CD14-positive monocyte (primary cell): ENCODE measurements around the gene FAM117A. TPM values are rescaled to one million over a fixed set of nuclear protein-coding genes. Genes with fewer than 3 reads are reported as not detected.
A peak's percentile ranks its signal among the peaks of the same experiment; 100 is the strongest.

Source experiments
- DNase-seq, 3 donors: peaks; one replicate each; pipeline ENCODE4 v3.0.0-alpha.2; 2011 to 2022
- H2AFZ ChIP-seq: 2 replicates; pipeline ENCODE4 v1.6.0; 2012; ENCODE audit warnings: mild to moderate bottlenecking, low read depth, low read length, inconsistent platforms; ENCODE audit not compliant: insufficient read depth, poor library complexity, severe bottlenecking
- H3K27ac ChIP-seq, 2 donors: 1 replicate in 1 of 2; 2 replicates in 1 of 2; pipeline ENCODE4 v1.5.1; 2012 to 2013; ENCODE audit warnings: low read length in 2 of 2, control low read depth in 1 of 2, inconsistent platforms in 1 of 2, low read depth in 1 of 2, mild to moderate bottlenecking in 1 of 2
- H3K27me3 ChIP-seq, 2 donors: one replicate each; pipeline versions ENCODE4 v1.6.0 to v1.6.1; 2011 to 2013; ENCODE audit warnings: low read length in 2 of 2; ENCODE audit not compliant: control insufficient read depth in 2 of 2, insufficient read depth in 2 of 2
- H3K36me3 ChIP-seq, 2 donors: replicated peaks in 1 of 2; 1 replicate in 1 of 2; 2 replicates in 1 of 2; pipeline versions ENCODE4 v1.5.1 to v1.6.1; 2012 to 2013; ENCODE audit warnings: low read length in 2 of 2, control low read depth in 1 of 2, inconsistent platforms in 1 of 2, mild to moderate bottlenecking in 1 of 2; ENCODE audit not compliant: insufficient read depth in 2 of 2, control insufficient read depth in 1 of 2
- H3K4me1 ChIP-seq, 2 donors: 1 replicate in 1 of 2; 2 replicates in 1 of 2; pipeline versions ENCODE4 v1.5.1 to v1.6.1; 2012 to 2013; ENCODE audit warnings: low read length in 2 of 2, control low read depth in 1 of 2, inconsistent platforms in 1 of 2, mild to moderate bottlenecking in 1 of 2, moderate library complexity in 1 of 2; ENCODE audit not compliant: insufficient read depth in 2 of 2, control insufficient read depth in 1 of 2
- H3K4me2 ChIP-seq: replicated peaks from 2 replicates; pipeline ENCODE3; 2012; ENCODE audit warnings: low read length, moderate library complexity, mild to moderate bottlenecking; ENCODE audit not compliant: poor library complexity, severe bottlenecking; ENCODE audit errors: extremely low read depth
- H3K4me3 ChIP-seq, 3 experiments: fragments of 200-600 bp in 1 of 3; sonication (generic) in 1 of 3; replicated peaks in 1 of 3; 1 replicate in 2 of 3; 2 replicates in 1 of 3; pipeline ENCODE4 v1.5.1; 2011 to 2013; ENCODE audit warnings: low read length in 3 of 3, mild to moderate bottlenecking in 3 of 3, control low read depth in 2 of 3, low read depth in 2 of 3, inconsistent platforms in 1 of 3, moderate library complexity in 1 of 3
- H3K79me2 ChIP-seq: 2 replicates; pipeline ENCODE4 v1.6.0; 2012; ENCODE audit warnings: mild to moderate bottlenecking, control low read depth, inconsistent platforms, low read length, moderate library complexity; ENCODE audit not compliant: insufficient read depth
- H3K9ac ChIP-seq: 2 replicates; pipeline ENCODE4 v1.6.0; 2017; ENCODE audit warnings: low read length, mild to moderate bottlenecking; ENCODE audit not compliant: insufficient read depth, poor library complexity, severe bottlenecking
- H3K9me3 ChIP-seq, 2 donors: replicated peaks in 1 of 2; 1 replicate in 1 of 2; 2 replicates in 1 of 2; pipeline versions ENCODE4 v1.5.1 to v1.6.1; 2012 to 2013; ENCODE audit warnings: low read length in 2 of 2, control low read depth in 1 of 2; ENCODE audit not compliant: control insufficient read depth in 1 of 2, insufficient read depth in 1 of 2
- H4K20me1 ChIP-seq: 2 replicates; pipeline ENCODE4 v1.6.0; 2012; ENCODE audit warnings: mild to moderate bottlenecking, low read length, control low read depth, moderate library complexity; ENCODE audit not compliant: insufficient read depth
- H3K27ac Mint-ChIP-seq, 7 donors: one replicate each; pipeline ENCODE4 v1.8.0; 2020; ENCODE audit warnings: mild to moderate bottlenecking in 7 of 7, mixed read lengths in 7 of 7, moderate library complexity in 6 of 7, inconsistent platforms in 2 of 7
- H3K27me3 Mint-ChIP-seq, 3 donors: one replicate each; pipeline ENCODE4 v1.8.0; 2021 to 2022; ENCODE audit warnings: low read depth in 3 of 3, mild to moderate bottlenecking in 3 of 3, mixed read lengths in 3 of 3, moderate library complexity in 3 of 3, inconsistent platforms in 1 of 3
- H3K36me3 Mint-ChIP-seq, 2 donors: one replicate each; pipeline ENCODE4 v1.8.0; 2020; ENCODE audit warnings: mixed read lengths in 2 of 2, inconsistent platforms in 1 of 2, mild to moderate bottlenecking in 1 of 2
- H3K4me1 Mint-ChIP-seq: one replicate; pipeline ENCODE4 v1.8.0; 2020; ENCODE audit warnings: mild to moderate bottlenecking, mixed read lengths
- H3K4me3 Mint-ChIP-seq, 2 donors: one replicate each; pipeline ENCODE4 v1.8.0; 2020; ENCODE audit warnings: mild to moderate bottlenecking in 2 of 2, mixed read lengths in 2 of 2, moderate library complexity in 1 of 2
- H3K9me3 Mint-ChIP-seq, 7 donors: one replicate each; pipeline ENCODE4 v1.8.0; 2020 to 2022; ENCODE audit warnings: mixed read lengths in 7 of 7, mild to moderate bottlenecking in 6 of 7, moderate library complexity in 6 of 7, inconsistent platforms in 2 of 7
- CTCF ChIP-seq: fragments of 200-600 bp; IDR thresholded peaks from one replicate; pipeline ENCODE4 v1.8.0; 2022; ENCODE audit warnings: antibody characterized with exemption, mild to moderate bottlenecking
- WGBS: methylation state at CpG from one replicate; pipeline ENCODE4 v1.1.5; 2013; ENCODE audit warnings: missing lambda C conversion rate; ENCODE audit not compliant: insufficient coverage; 5-methylcytosine and 5-hydroxymethylcytosine counted together
- intact Hi-C, 2 donors: fragments of 100-400 bp; cut with micrococcal nuclease; formaldehyde crosslinking; loops; one replicate each; pipeline versions ENCODE4 v1.15.0 to v1.15.1; 2023
- polyA plus RNA-seq, 3 donors: library from polyadenylated mRNA; depleted of rRNA in 1 of 3; unstranded in 2 of 3; stranded (reverse) in 1 of 3; fragments of 300-500 nt in 2 of 3; fragments of >200 nt in 1 of 3; fragmentation: Illumina TruSeq in 2 of 3; gene quantifications; 1 replicate in 2 of 3; 2 replicates in 1 of 3; pipeline ENCODE4 v1.2.3, GENCODE V29; 2012 to 2021

The FAM117A gene
- polyA plus RNA-seq, 3 donors: 11.8 to 34.9 (median 17.9) TPM

- H3K4me3 Mint-ChIP-seq: peak overlapping the region in 1 of 2 donors; percentile 17
- Histone ChIP-seq H3K36me3 (peaks cover 9 to 18% of the 10 kb centered on the region in 2 donors), H3K4me3 (no peak overlapping the region), H3K9ac (no peak overlapping the region), H3K4me1 (peaks cover 13 to 18% of the 10 kb centered on the region in 2 donors), H3K27ac (no peak overlapping the region), H4K20me1 (peaks cover 32% of the 10 kb centered on the region), H3K9me3 (no peaks in the 10 kb centered on the region), H3K27me3 (no peaks in the 10 kb centered on the region), H2AFZ (no peak overlapping the region), H3K4me2 (no peak overlapping the region), H3K79me2 (peaks cover 100% of the 10 kb centered on the region)
- H3K4me1 Mint-ChIP-seq: peaks cover 58% of the 10 kb centered on the region
- whole genome bisulfite sequencing: 90% methylated on average over 1 of the region's 3 CpGs
- no peaks in the 10 kb centered on the region for H3K27me3 Mint-ChIP-seq
- H3K27ac Mint-ChIP-seq: peak overlapping the region in 2 of 7 donors; percentile 1 to 47
- H3K36me3 Mint-ChIP-seq: peaks cover 12 to 29% of the 10 kb centered on the region in 2 donors
- intact Hi-C loops: no loop called here
- TF ChIP-seq CTCF: no peak
- no peaks in the 10 kb centered on the region for H3K9me3 Mint-ChIP-seq
- DNase-seq: no peak
Observed at GRCh38 chr17:49752508-49752907, 11.4 kb downstream of the FAM117A start.

- Histone ChIP-seq H3K27ac (peak overlapping the region in 1 of 2 donors; percentile 39), H3K9me3 (no peaks in the 10 kb centered on the region), H3K4me2 (no peak overlapping the region), H3K79me2 (peaks cover 100% of the 10 kb centered on the region), H4K20me1 (peaks cover 19% of the 10 kb centered on the region), H3K9ac (no peak overlapping the region), H3K4me3 (no peak overlapping the region), H3K4me1 (peaks cover 35 to 44% of the 10 kb centered on the region in 2 donors), H3K36me3 (peaks cover 2 to 13% of the 10 kb centered on the region in 2 donors), H2AFZ (no peak overlapping the region), H3K27me3 (no peaks in the 10 kb centered on the region)
- Mint-ChIP-seq H3K36me3 (peaks cover 12 to 28% of the 10 kb centered on the region in 2 donors), H3K27me3 (no peaks in the 10 kb centered on the region), H3K4me1 (peaks cover 65% of the 10 kb centered on the region), H3K27ac (no peak overlapping the region), H3K9me3 (peaks cover 0 to 2% (median 0%) of the 10 kb centered on the region in 7 donors), H3K4me3 (no peak overlapping the region)
- DNase-seq: no peak
- 90% methylated on average over 2 of the region's 3 CpGs for WGBS
- TF ChIP-seq CTCF: no peak
- intact Hi-C loops: no loop called here
Observed at GRCh38 chr17:49749730-49750129, 14.2 kb downstream of the FAM117A start.
